Measurements from ENCODE around the gene PRDM8. TPM values are rescaled to one million over a fixed set of nuclear protein-coding genes. Genes with fewer than 3 reads are reported as not detected.
A peak's percentile ranks its signal among the peaks of the same experiment; 100 is the strongest.

PRDM8 gene
- total RNA-seq, 1 donor: 15.6 TPM

GRCh38 chr4:80188457-80188800, 8.9 kb upstream of the PRDM8 start:
- no peak for DNase-seq (ENCODE audit: low read depth)
- no peak overlapping the region for H3K4me3 ChIP-seq (ENCODE audit: low read depth, low read length)
- no peak for TF ChIP-seq CTCF (IDR thresholded peaks at IDR 0.05; ENCODE audit: insufficient read depth, low read length)

- no peak for DNase-seq (ENCODE audit: low read depth)
- H3K4me3 ChIP-seq (ENCODE audit: low read depth, low read length): no peak overlapping the region
- TF ChIP-seq CTCF (IDR thresholded peaks at IDR 0.05; ENCODE audit: insufficient read depth, low read length): no peak
These were observed 8.4 kb upstream of the PRDM8 start for GRCh38 chr4:80188801-80189458.

- DNase-seq (ENCODE audit: low read depth): no peak
- no peak for TF ChIP-seq CTCF (IDR thresholded peaks at IDR 0.05; ENCODE audit: insufficient read depth, low read length)
- H3K4me3 ChIP-seq (ENCODE audit: low read depth, low read length): peak overlapping the region; percentile 34
These were observed 7.7 kb upstream of the PRDM8 start for GRCh38 chr4:80189581-80189955.

GRCh38 chr4:80189956-80190677, 7.2 kb upstream of the PRDM8 start:
- DNase-seq (ENCODE audit: low read depth): peak; percentile 45
- TF ChIP-seq CTCF (IDR thresholded peaks at IDR 0.05; ENCODE audit: insufficient read depth, low read length): no peak
- no peak overlapping the region for H3K4me3 ChIP-seq (ENCODE audit: low read depth, low read length)

- TF ChIP-seq CTCF (IDR thresholded peaks at IDR 0.05; ENCODE audit: insufficient read depth, low read length): no peak
- H3K4me3 ChIP-seq (ENCODE audit: low read depth, low read length): no peak overlapping the region
- DNase-seq (ENCODE audit: low read depth): no peak
These were observed 4.9 kb upstream of the PRDM8 start for GRCh38 chr4:80192252-80192866.

GRCh38 chr4:80192937-80193336, 4.4 kb upstream of the PRDM8 start:
- H3K4me3 ChIP-seq (ENCODE audit: low read depth, low read length): no peak overlapping the region
- DNase-seq (ENCODE audit: low read depth): peak; percentile 85
- no peak for TF ChIP-seq CTCF (IDR thresholded peaks at IDR 0.05; ENCODE audit: insufficient read depth, low read length)

Measured in fibroblast of the aortic adventitia (primary cell).